Suprapubic skin (tissue), 4 donors: Measurements from ENCODE around the gene UGDH. TPM values are rescaled to one million over a fixed set of nuclear protein-coding genes. Genes with fewer than 3 reads are reported as not detected.

Experiments
- DNase-seq, 2 donors: peaks; one replicate each; pipeline ENCODE4 v3.0.0-alpha.2; 2019; ENCODE audit warnings: low spot score in 2 of 2
- H3K27ac ChIP-seq: fragments of 200-600 bp; sonication (generic); one replicate; pipeline ENCODE4 v1.5.1; 2019
- H3K27me3 ChIP-seq: fragments of 200-600 bp; sonication (generic); one replicate; pipeline ENCODE4 v1.5.1; 2019
- H3K36me3 ChIP-seq: fragments of 200-600 bp; sonication (generic); one replicate; pipeline ENCODE4 v1.5.1; 2019
- H3K4me1 ChIP-seq: fragments of 200-600 bp; sonication (generic); one replicate; pipeline ENCODE4 v1.5.1; 2019
- H3K4me3 ChIP-seq: fragments of 200-600 bp; sonication (generic); one replicate; pipeline ENCODE4 v1.5.1; 2019; ENCODE audit warnings: mild to moderate bottlenecking
- H3K9me3 ChIP-seq: fragments of 200-600 bp; sonication (generic); one replicate; pipeline ENCODE4 v1.5.1; 2019
- CTCF ChIP-seq, 2 donors: fragments of 200-600 bp in 1 of 2; fragments of 450-650 bp in 1 of 2; sonication (generic) in 1 of 2; IDR thresholded peaks; one replicate each; pipeline ENCODE4 v1.5.1; 2016 to 2019; ENCODE audit warnings: antibody characterized with exemption in 2 of 2, mild to moderate bottlenecking in 1 of 2, moderate library complexity in 1 of 2
- EP300 ChIP-seq: sonication (generic); formaldehyde crosslinking; IDR thresholded peaks from one replicate; pipeline ENCODE4 v1.6.1; 2017; ENCODE audit warnings: antibody characterized with exemption
- POLR2A ChIP-seq, 2 donors: fragments of 450-650 bp; IDR thresholded peaks; one replicate each; pipeline ENCODE4 v1.6.1; 2017; ENCODE audit warnings: antibody characterized with exemption in 2 of 2, mild to moderate bottlenecking in 2 of 2, moderate library complexity in 2 of 2
- POLR2AphosphoS5 ChIP-seq, 3 donors: sonication (generic); formaldehyde crosslinking; IDR thresholded peaks; one replicate each; pipeline ENCODE4 v1.6.1; 2017; ENCODE audit warnings: antibody characterized with exemption in 3 of 3
- WGBS: methylation state at CpG from one replicate; pipeline ENCODE4 v1.1.5; 2018; 5-methylcytosine and 5-hydroxymethylcytosine counted together
- total RNA-seq, 4 donors: library from RNA; depleted of rRNA; stranded (reverse); fragments of >200 nt; gene quantifications; one replicate each; pipeline ENCODE4 v1.1.0, GENCODE V29; 2016

The UGDH gene
- total RNA-seq, 4 donors from 2014 or later = 20.6 to 28.7 (median 24.3) TPM

GRCh38 chr4:39529534-39529933 lies 2.3 kb upstream of the UGDH start:
- H3K4me1 ChIP-seq = peaks cover 24% of the 10 kb centered on the region
- WGBS = 89% methylated on average over 2 of the region's 2 CpGs
- peaks cover 11% of the 10 kb centered on the region for H3K36me3 ChIP-seq
- no peak for TF ChIP-seq CTCF (IDR thresholded peaks at IDR 0.05)
- TF ChIP-seq POLR2A (IDR thresholded peaks at IDR 0.05) = no peak
- TF ChIP-seq EP300 = no peak
- TF ChIP-seq POLR2AphosphoS5 (IDR thresholded peaks at IDR 0.05) = no peak
- H3K4me3 ChIP-seq = no peak overlapping the region
- no peak overlapping the region for H3K27ac ChIP-seq
- H3K9me3 ChIP-seq = no peaks in the 10 kb centered on the region
- no peak for DNase-seq
- H3K27me3 ChIP-seq = no peaks in the 10 kb centered on the region

- peak in 1 of 2 donors; percentile 91 for DNase-seq
- Histone ChIP-seq H3K9me3 (no peaks in the 10 kb centered on the region), H3K4me3 (peak overlapping the region; percentile 85), H3K27ac (peak overlapping the region; percentile 93), H3K4me1 (peaks cover 24% of the 10 kb centered on the region), H3K27me3 (no peaks in the 10 kb centered on the region), H3K36me3 (peaks cover 4% of the 10 kb centered on the region)
- WGBS = 1% methylated on average over 20 of the region's 21 CpGs
- TF ChIP-seq POLR2AphosphoS5 (IDR thresholded peaks at IDR 0.05) = peak in 1 of 3 donors; percentile 12
- TF ChIP-seq CTCF (IDR thresholded peaks at IDR 0.05) = no peak
Measured at GRCh38 chr4:39528061-39528465, 824 bp upstream of the UGDH start.

GRCh38 chr4:39526765-39527295 lies 409 bp downstream of the UGDH start:
- H3K4me1 ChIP-seq = peaks cover 26% of the 10 kb centered on the region
- peak overlapping the region; percentile 93 for H3K27ac ChIP-seq
- H3K9me3 ChIP-seq = no peaks in the 10 kb centered on the region
- DNase-seq = no peak
- no peaks in the 10 kb centered on the region for H3K27me3 ChIP-seq
- peak overlapping the region; percentile 85 for H3K4me3 ChIP-seq
- WGBS = under 1% methylated on average over 26 of the region's 33 CpGs
- TF ChIP-seq EP300 (no peak), CTCF (IDR thresholded peaks at IDR 0.05) (no peak), POLR2AphosphoS5 (IDR thresholded peaks at IDR 0.05) (no peak), POLR2A (IDR thresholded peaks at IDR 0.05) (no peak)
- H3K36me3 ChIP-seq = no peaks in the 10 kb centered on the region

- H3K27ac ChIP-seq = peak overlapping the region; percentile 93
- H3K36me3 ChIP-seq = no peaks in the 10 kb centered on the region
- H3K27me3 ChIP-seq = no peaks in the 10 kb centered on the region
- TF ChIP-seq POLR2A (IDR thresholded peaks at IDR 0.05) = no peak
- TF ChIP-seq EP300 = no peak
- no peak for TF ChIP-seq POLR2AphosphoS5 (IDR thresholded peaks at IDR 0.05)
- TF ChIP-seq CTCF (IDR thresholded peaks at IDR 0.05) = no peak
- H3K4me3 ChIP-seq = peak overlapping the region; percentile 85
- H3K4me1 ChIP-seq = peaks cover 32% of the 10 kb centered on the region
- H3K9me3 ChIP-seq = no peaks in the 10 kb centered on the region
- no peak for DNase-seq
- 18% methylated on average over 9 of the region's 9 CpGs for WGBS
Measured at GRCh38 chr4:39525822-39526690, 1.2 kb downstream of the UGDH start.

GRCh38 chr4:39524161-39524957 lies 2.9 kb downstream of the UGDH start:
- no peak for TF ChIP-seq POLR2A (IDR thresholded peaks at IDR 0.05)
- no peak for TF ChIP-seq CTCF (IDR thresholded peaks at IDR 0.05)
- TF ChIP-seq POLR2AphosphoS5 (IDR thresholded peaks at IDR 0.05) = no peak
- no peak for TF ChIP-seq EP300
- no peak overlapping the region for H3K4me3 ChIP-seq
- peaks cover 31% of the 10 kb centered on the region for H3K4me1 ChIP-seq
- no peaks in the 10 kb centered on the region for H3K36me3 ChIP-seq
- DNase-seq = no peak
- 91% methylated on average over 7 of the region's 7 CpGs for WGBS
- no peaks in the 10 kb centered on the region for H3K27me3 ChIP-seq
- H3K27ac ChIP-seq = no peak overlapping the region
- no peaks in the 10 kb centered on the region for H3K9me3 ChIP-seq
